Panc1 (cell line): Measurements from ENCODE around the gene ZSCAN25.
"Not testable (repeated sequence)": the region's sequence is repeated elsewhere in the genome, so short reads cannot be mapped to it uniquely, and the experiment has no call there.

ENCODE experiments used
- CTCF ChIP-seq: fragments of 450-650 bp; IDR thresholded peaks from 2 replicates; pipeline ENCODE4 v1.5.1; 2017; ENCODE audit warnings: mild to moderate bottlenecking
- POLR2AphosphoS5 ChIP-seq: IDR thresholded peaks from 2 replicates; pipeline ENCODE4 v1.6.1; 2012; ENCODE audit warnings: mild to moderate bottlenecking, low read depth, low read length, moderate library complexity
- REST ChIP-seq, 2 experiments: IDR thresholded peaks; 2 replicates each; pipeline ENCODE4 v1.6.1; 2011 to 2012; ENCODE audit warnings: low read depth in 2 of 2, control low read depth in 1 of 2, low read length in 1 of 2, mild to moderate bottlenecking in 1 of 2, moderate library complexity in 1 of 2; ENCODE audit not compliant: insufficient read depth in 1 of 2
- SIN3A ChIP-seq: IDR thresholded peaks from 2 replicates; pipeline ENCODE4 v1.6.1; 2012; ENCODE audit warnings: low read depth, mild to moderate bottlenecking, low read length, moderate library complexity, borderline replicate concordance; ENCODE audit not compliant: insufficient read depth
- TCF7L2 ChIP-seq: IDR thresholded peaks from 2 replicates; pipeline ENCODE4 v1.6.1; 2011; ENCODE audit warnings: mild to moderate bottlenecking, low read depth, low read length, inconsistent platforms

- not testable (repeated sequence) for TF ChIP-seq CTCF; POLR2AphosphoS5; TCF7L2; REST (IDR thresholded peaks at IDR 0.05; ENCODE audit: insufficient read depth in 1 of 2, low read depth in 2 of 2, low read length in 1 of 2); SIN3A
Measured at GRCh38 chr7:99654626-99655025, 37.9 kb downstream of the ZSCAN25 start.
